ENCODE data around the gene ZMAT5. TPM values are rescaled to one million over a fixed set of nuclear protein-coding genes. Genes with fewer than 3 reads are reported as not detected.

Gene ZMAT5
- total and polyA plus RNA-seq, 2 of the 13 experiments (the other 11 are each of a cell fraction or from before 2014, with no cell fraction given) = 20.7 to 27.8 TPM

- TF ChIP-seq ZNF512B (CRISPR knock-in tag; IDR thresholded peaks at IDR 0.05; ENCODE audit: borderline replicate concordance) (no peak), RBFOX2 (IDR thresholded peaks at IDR 0.05; ENCODE audit: low read depth, low read length) (peak; percentile 66; the same call in 1 of the 2 replicates), SNAI1 (CRISPR knock-in tag; IDR thresholded peaks at IDR 0.05; ENCODE audit: borderline replicate concordance) (peak; percentile 91; the same call in 1 of the 2 replicates), RFX5 (IDR thresholded peaks at IDR 0.05; ENCODE audit: low read depth, low read length) (no peak), ZNF263 (CRISPR knock-in tag; IDR thresholded peaks at IDR 0.05) (no peak), STAG1 (CRISPR knock-in tag; IDR thresholded peaks at IDR 0.05) (no peak), ZNF614 (CRISPR knock-in tag; IDR thresholded peaks at IDR 0.05; ENCODE audit: borderline replicate concordance) (no peak; the same call in 1 of the 2 replicates), CCDC6 (CRISPR knock-in tag; IDR thresholded peaks at IDR 0.05) (0 out of 2 replicates have a peak, but pooled peaks have one; percentile 54), NFKBIZ (CRISPR knock-in tag; IDR thresholded peaks at IDR 0.05) (no peak), RFX3 (CRISPR knock-in tag; IDR thresholded peaks at IDR 0.05) (no peak), HCFC1 (IDR thresholded peaks at IDR 0.05; ENCODE audit: low read depth, low read length) (peak; percentile 84), SMAD1 (CRISPR knock-in tag; IDR thresholded peaks at IDR 0.05; ENCODE audit: borderline replicate concordance, low read depth) (no peak; the same call in 1 of the 2 replicates), RAD51 (IDR thresholded peaks at IDR 0.05; ENCODE audit: borderline replicate concordance) (no peak), CENPX (CRISPR knock-in tag; IDR thresholded peaks at IDR 0.05) (no peak), SNRNP70 (IDR thresholded peaks at IDR 0.05; ENCODE audit: low read depth, low read length) (no peak), SUZ12 (IDR thresholded peaks at IDR 0.05; ENCODE audit: low read depth, low read length) (peak; percentile 80), HNF1B (CRISPR knock-in tag; IDR thresholded peaks at IDR 0.05) (peak; percentile 60), ZNF598 (CRISPR knock-in tag; IDR thresholded peaks at IDR 0.05; ENCODE audit: borderline replicate concordance) (peak; percentile 68; the same call in 1 of the 2 replicates), PITX1 (CRISPR knock-in tag; IDR thresholded peaks at IDR 0.05) (peak; percentile 32; the same call in 1 of the 2 replicates)
- TF ChIP-seq, protein P1, sequence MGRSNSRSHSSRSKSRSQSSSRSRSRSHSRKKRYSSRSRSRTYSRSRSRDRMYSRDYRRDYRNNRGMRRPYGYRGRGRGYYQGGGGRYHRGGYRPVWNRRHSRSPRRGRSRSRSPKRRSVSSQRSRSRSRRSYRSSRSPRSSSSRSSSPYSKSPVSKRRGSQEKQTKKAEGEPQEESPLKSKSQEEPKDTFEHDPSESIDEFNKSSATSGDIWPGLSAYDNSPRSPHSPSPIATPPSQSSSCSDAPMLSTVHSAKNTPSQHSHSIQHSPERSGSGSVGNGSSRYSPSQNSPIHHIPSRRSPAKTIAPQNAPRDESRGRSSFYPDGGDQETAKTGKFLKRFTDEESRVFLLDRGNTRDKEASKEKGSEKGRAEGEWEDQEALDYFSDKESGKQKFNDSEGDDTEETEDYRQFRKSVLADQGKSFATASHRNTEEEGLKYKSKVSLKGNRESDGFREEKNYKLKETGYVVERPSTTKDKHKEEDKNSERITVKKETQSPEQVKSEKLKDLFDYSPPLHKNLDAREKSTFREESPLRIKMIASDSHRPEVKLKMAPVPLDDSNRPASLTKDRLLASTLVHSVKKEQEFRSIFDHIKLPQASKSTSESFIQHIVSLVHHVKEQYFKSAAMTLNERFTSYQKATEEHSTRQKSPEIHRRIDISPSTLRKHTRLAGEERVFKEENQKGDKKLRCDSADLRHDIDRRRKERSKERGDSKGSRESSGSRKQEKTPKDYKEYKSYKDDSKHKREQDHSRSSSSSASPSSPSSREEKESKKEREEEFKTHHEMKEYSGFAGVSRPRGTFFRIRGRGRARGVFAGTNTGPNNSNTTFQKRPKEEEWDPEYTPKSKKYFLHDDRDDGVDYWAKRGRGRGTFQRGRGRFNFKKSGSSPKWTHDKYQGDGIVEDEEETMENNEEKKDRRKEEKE (IDR thresholded peaks at IDR 0.05) = no peak
- TF ChIP-seq, protein P2, sequence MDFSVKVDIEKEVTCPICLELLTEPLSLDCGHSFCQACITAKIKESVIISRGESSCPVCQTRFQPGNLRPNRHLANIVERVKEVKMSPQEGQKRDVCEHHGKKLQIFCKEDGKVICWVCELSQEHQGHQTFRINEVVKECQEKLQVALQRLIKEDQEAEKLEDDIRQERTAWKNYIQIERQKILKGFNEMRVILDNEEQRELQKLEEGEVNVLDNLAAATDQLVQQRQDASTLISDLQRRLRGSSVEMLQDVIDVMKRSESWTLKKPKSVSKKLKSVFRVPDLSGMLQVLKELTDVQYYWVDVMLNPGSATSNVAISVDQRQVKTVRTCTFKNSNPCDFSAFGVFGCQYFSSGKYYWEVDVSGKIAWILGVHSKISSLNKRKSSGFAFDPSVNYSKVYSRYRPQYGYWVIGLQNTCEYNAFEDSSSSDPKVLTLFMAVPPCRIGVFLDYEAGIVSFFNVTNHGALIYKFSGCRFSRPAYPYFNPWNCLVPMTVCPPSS (IDR thresholded peaks at IDR 0.05) = no peak
Observed at GRCh38 chr22:29766632-29767170, at the start of gene ZMAT5 (continued).
